BJ (cell line): ENCODE measurements around the gene SRP54. TPM values are rescaled to one million over a fixed set of nuclear protein-coding genes. Genes with fewer than 3 reads are reported as not detected.
A peak's percentile ranks its signal among the peaks of the same experiment; 100 is the strongest.

Experiments
- CTCF ChIA-PET: fragments of 350-600 bp; formaldehyde crosslinking; extraction: SDS; loops from one replicate; lab custom pipeline; 2021; ENCODE audit warnings: antibody characterized with exemption, inconsistent platforms; lab: Yijun Ruan, JAX
- POLR2A ChIA-PET: fragments of 300-600 bp; sonication (Branson Sonifier 250); formaldehyde crosslinking; extraction: SDS; loops from one replicate; lab custom pipeline; 2021; ENCODE audit warnings: antibody characterized with exemption; lab: Charles Lee
- DNase-seq: peaks from one replicate; pipeline ENCODE4 v3.0.0-alpha.2; 2011; ENCODE audit warnings: low read depth
- H3K27me3 ChIP-seq: 2 replicates; pipeline ENCODE4 v1.6.0; 2011; ENCODE audit warnings: low read length; ENCODE audit not compliant: control insufficient read depth, insufficient read depth
- H3K36me3 ChIP-seq: 2 replicates; pipeline ENCODE4 v1.5.1; 2011; ENCODE audit warnings: low read length; ENCODE audit not compliant: control insufficient read depth, insufficient read depth
- H3K4me3 ChIP-seq: 2 replicates; pipeline ENCODE4 v1.5.1; 2011; ENCODE audit warnings: low read depth, mild to moderate bottlenecking, control low read depth, low read length
- CTCF ChIP-seq: IDR thresholded peaks from 2 replicates; pipeline ENCODE4 v1.5.1; 2011; ENCODE audit warnings: low read depth, mild to moderate bottlenecking, control low read depth, inconsistent platforms, low read length, moderate library complexity; ENCODE audit not compliant: insufficient read depth
- polyA plus RNA-seq: library from polyadenylated mRNA; depleted of rRNA; stranded (reverse); fragments of >200 nt; gene quantifications from 2 replicates; pipeline ENCODE4 v1.2.3, GENCODE V29; 2011

SRP54 gene
- polyA plus RNA-seq, 1 experiment = 25.6 TPM

GRCh38 chr14:34943506-34943905 is 39.3 kb upstream of the SRP54 start:
- CTCF ChIA-PET = no interaction called here
- H3K36me3 ChIP-seq = no peaks in the 10 kb centered on the region
- no peak for DNase-seq
- no peak for TF ChIP-seq CTCF
- no peaks in the 10 kb centered on the region for H3K27me3 ChIP-seq
- POLR2A ChIA-PET = no interaction called here
- no peak overlapping the region for H3K4me3 ChIP-seq

DNA sequence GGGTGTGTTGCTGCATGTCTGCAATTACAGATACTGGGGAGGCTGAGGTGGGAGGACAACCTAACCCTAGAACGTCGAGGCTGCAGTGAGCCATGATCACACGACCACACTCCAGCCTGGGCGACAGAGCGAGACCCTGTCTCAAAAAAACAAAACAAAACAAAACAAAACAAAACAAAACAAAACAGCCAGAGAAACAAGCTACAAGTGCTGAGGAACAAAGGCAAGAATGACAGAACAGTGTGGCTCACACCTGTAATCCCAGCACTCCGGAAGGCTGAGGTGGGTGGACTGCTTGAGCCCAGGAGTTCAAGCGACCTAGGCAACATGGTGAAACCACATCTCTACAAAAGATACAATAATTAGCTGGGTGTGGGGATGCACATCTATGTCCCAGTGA is 38.0 kb upstream of the SRP54 start:
- H3K4me3 ChIP-seq = no peak overlapping the region
- no peaks in the 10 kb centered on the region for H3K27me3 ChIP-seq
- ChIA-PET POLR2A (no interaction called here), CTCF (interaction anchor here (0.6 kb wide), 1 partner anchor 530 kb away, joined by 5 read pairs; no protein-coding TSS in a partner anchor)
- H3K36me3 ChIP-seq = no peaks in the 10 kb centered on the region
- no peak for DNase-seq
- TF ChIP-seq CTCF = no peak

- H3K36me3 ChIP-seq = no peaks in the 10 kb centered on the region
- no peak for DNase-seq
- no peaks in the 10 kb centered on the region for H3K27me3 ChIP-seq
- H3K4me3 ChIP-seq = no peak overlapping the region
- no peak for TF ChIP-seq CTCF
- ChIA-PET POLR2A (no interaction called here), CTCF (no interaction called here)
Measured at GRCh38 chr14:34946699-34947098, 36.1 kb upstream of the SRP54 start.

DNA sequence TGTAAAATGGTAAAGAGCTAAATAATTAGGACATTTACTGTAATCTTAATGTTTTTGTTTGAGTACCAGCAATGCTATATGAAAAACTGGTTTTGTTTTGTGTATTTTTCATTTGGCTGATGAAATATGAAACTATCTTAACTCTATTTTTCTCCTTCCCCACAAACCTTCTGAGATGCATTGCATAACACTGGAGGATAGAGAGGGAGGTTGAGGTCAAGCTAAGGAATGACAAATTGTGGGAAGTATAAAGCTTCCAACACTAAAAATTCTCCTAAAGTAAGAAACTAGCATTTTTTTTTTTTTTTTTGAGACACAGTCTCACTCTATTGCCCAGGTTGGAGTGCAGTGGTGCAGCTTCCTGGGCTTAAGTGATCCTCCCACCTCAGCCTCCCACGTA is 31.5 kb upstream of the SRP54 start:
- no peaks in the 10 kb centered on the region for H3K27me3 ChIP-seq
- peaks cover 2% of the 10 kb centered on the region for H3K36me3 ChIP-seq
- peak; percentile 17 for DNase-seq
- H3K4me3 ChIP-seq = no peak overlapping the region
- POLR2A ChIA-PET = interaction anchor here (0.6 to 0.7 kb wide), 2 partner anchors 40 to 218 kb away, joined by 4 to 8 read pairs; no protein-coding TSS in a partner anchor
- TF ChIP-seq CTCF = no peak
- CTCF ChIA-PET = interaction anchor here (0.6 to 1.3 kb wide), 4 partner anchors 8 to 282 kb away, joined by 3 to 5 read pairs (median 4); no protein-coding TSS in a partner anchor

GRCh38 chr14:34956931-34957330 is 25.9 kb upstream of the SRP54 start:
- Histone ChIP-seq H3K4me3 (no peak overlapping the region), H3K27me3 (no peaks in the 10 kb centered on the region), H3K36me3 (peaks cover 2% of the 10 kb centered on the region)
- no peak for DNase-seq
- ChIA-PET CTCF (no interaction called here), POLR2A (no interaction called here)
- no peak for TF ChIP-seq CTCF
